Trophoblast cell (in vitro differentiated cells and primary cell): Measurements from ENCODE around the gene DLX3.
A peak's percentile ranks its signal among the peaks of the same experiment; 100 is the strongest.

Experiments
- DNase-seq, 2 donors: peaks; one replicate each; pipeline ENCODE4 v3.0.0-alpha.2; 2016
- H2AFZ ChIP-seq: 2 replicates; pipeline ENCODE4 v1.6.1; 2013; ENCODE audit warnings: low read length, moderate library complexity, mild to moderate bottlenecking; ENCODE audit not compliant: insufficient read depth, poor library complexity
- H2AK5ac ChIP-seq: 2 replicates; pipeline ENCODE4 v1.6.1; 2013; ENCODE audit warnings: mild to moderate bottlenecking, low read length
- H2BK120ac ChIP-seq: 2 replicates; pipeline ENCODE4 v1.6.1; 2013; ENCODE audit warnings: low read length, mild to moderate bottlenecking, moderate library complexity; ENCODE audit not compliant: insufficient read depth, poor library complexity
- H2BK12ac ChIP-seq: 2 replicates; pipeline ENCODE4 v1.6.1; 2013; ENCODE audit warnings: mild to moderate bottlenecking, low read length, moderate library complexity
- H2BK5ac ChIP-seq: 2 replicates; pipeline ENCODE4 v1.6.1; 2013; ENCODE audit warnings: low read length, low read depth, moderate library complexity, mild to moderate bottlenecking; ENCODE audit not compliant: poor library complexity
- H3K14ac ChIP-seq: 2 replicates; pipeline ENCODE4 v1.6.1; 2013; ENCODE audit warnings: mild to moderate bottlenecking, low read length
- H3K18ac ChIP-seq: 2 replicates; pipeline ENCODE4 v1.6.1; 2013; ENCODE audit warnings: mild to moderate bottlenecking, low read length
- H3K23ac ChIP-seq: 2 replicates; pipeline ENCODE4 v1.6.1; 2013; ENCODE audit warnings: low read length
- H3K27ac ChIP-seq: 2 replicates; pipeline ENCODE4 v1.5.1; 2013; ENCODE audit warnings: low read depth, mild to moderate bottlenecking, inconsistent platforms, low read length, moderate library complexity
- H3K27me3 ChIP-seq: 2 replicates; pipeline ENCODE4 v1.6.1; 2013; ENCODE audit warnings: inconsistent platforms, mild to moderate bottlenecking, low read length, moderate library complexity; ENCODE audit not compliant: insufficient read depth
- H3K36me3 ChIP-seq, 2 experiments: 1 replicate in 1 of 2; 2 replicates in 1 of 2; pipeline ENCODE4 v1.6.1; 2013; ENCODE audit warnings: low read length in 2 of 2, mild to moderate bottlenecking in 2 of 2, moderate library complexity in 1 of 2; ENCODE audit not compliant: insufficient read depth in 2 of 2, control insufficient read depth in 1 of 2
- H3K4ac ChIP-seq: 2 replicates; pipeline ENCODE4 v1.6.1; 2013; ENCODE audit warnings: low read depth, mild to moderate bottlenecking, low read length, moderate library complexity
- H3K4me1 ChIP-seq, 2 experiments: 1 replicate in 1 of 2; 2 replicates in 1 of 2; pipeline ENCODE4 v1.6.1; 2013; ENCODE audit warnings: low read length in 2 of 2, mild to moderate bottlenecking in 2 of 2, moderate library complexity in 1 of 2; ENCODE audit not compliant: insufficient read depth in 2 of 2, control insufficient read depth in 1 of 2
- H3K4me2 ChIP-seq: 2 replicates; pipeline ENCODE4 v1.6.1; 2013; ENCODE audit warnings: inconsistent platforms, mild to moderate bottlenecking, low read length, moderate library complexity
- H3K4me3 ChIP-seq: 2 replicates; pipeline ENCODE4 v1.5.1; 2013; ENCODE audit warnings: mild to moderate bottlenecking, low read depth, low read length, inconsistent platforms
- H3K79me1 ChIP-seq: one replicate; pipeline ENCODE4 v1.6.1; 2013; ENCODE audit warnings: low read length
- H3K79me2 ChIP-seq: 2 replicates; pipeline ENCODE4 v1.6.1; 2013; ENCODE audit warnings: low read length, mild to moderate bottlenecking; ENCODE audit not compliant: control insufficient read depth, insufficient read depth, poor library complexity
- H3K9ac ChIP-seq: 2 replicates; pipeline ENCODE4 v1.6.1; 2013; ENCODE audit warnings: mild to moderate bottlenecking, low read length
- H3K9me3 ChIP-seq: 2 replicates; pipeline ENCODE4 v1.6.1; 2013; ENCODE audit warnings: low read depth, mild to moderate bottlenecking, control low read depth, inconsistent platforms, low read length; ENCODE audit not compliant: insufficient read depth
- H4K12ac ChIP-seq: 2 replicates; pipeline ENCODE4 v1.6.1; 2013; ENCODE audit warnings: low read depth, mild to moderate bottlenecking, low read length, moderate library complexity
- H4K8ac ChIP-seq: 2 replicates; pipeline ENCODE4 v1.6.1; 2013; ENCODE audit warnings: low read depth, mild to moderate bottlenecking, low read length, moderate library complexity
- H4K91ac ChIP-seq: one replicate; pipeline ENCODE4 v1.6.1; 2013; ENCODE audit warnings: low read depth, mild to moderate bottlenecking, low read length, moderate library complexity
- WGBS: extraction: QIAGEN DNeasy Blood & Tissue Kit; methylation state at CpG from one replicate; pipeline ENCODE4 v1.1.7; 2013; ENCODE audit warnings: missing lambda C conversion rate; ENCODE audit not compliant: insufficient read length, insufficient coverage; ENCODE audit errors: extremely low coverage; 5-methylcytosine and 5-hydroxymethylcytosine counted together

DLX3 gene

DNA sequence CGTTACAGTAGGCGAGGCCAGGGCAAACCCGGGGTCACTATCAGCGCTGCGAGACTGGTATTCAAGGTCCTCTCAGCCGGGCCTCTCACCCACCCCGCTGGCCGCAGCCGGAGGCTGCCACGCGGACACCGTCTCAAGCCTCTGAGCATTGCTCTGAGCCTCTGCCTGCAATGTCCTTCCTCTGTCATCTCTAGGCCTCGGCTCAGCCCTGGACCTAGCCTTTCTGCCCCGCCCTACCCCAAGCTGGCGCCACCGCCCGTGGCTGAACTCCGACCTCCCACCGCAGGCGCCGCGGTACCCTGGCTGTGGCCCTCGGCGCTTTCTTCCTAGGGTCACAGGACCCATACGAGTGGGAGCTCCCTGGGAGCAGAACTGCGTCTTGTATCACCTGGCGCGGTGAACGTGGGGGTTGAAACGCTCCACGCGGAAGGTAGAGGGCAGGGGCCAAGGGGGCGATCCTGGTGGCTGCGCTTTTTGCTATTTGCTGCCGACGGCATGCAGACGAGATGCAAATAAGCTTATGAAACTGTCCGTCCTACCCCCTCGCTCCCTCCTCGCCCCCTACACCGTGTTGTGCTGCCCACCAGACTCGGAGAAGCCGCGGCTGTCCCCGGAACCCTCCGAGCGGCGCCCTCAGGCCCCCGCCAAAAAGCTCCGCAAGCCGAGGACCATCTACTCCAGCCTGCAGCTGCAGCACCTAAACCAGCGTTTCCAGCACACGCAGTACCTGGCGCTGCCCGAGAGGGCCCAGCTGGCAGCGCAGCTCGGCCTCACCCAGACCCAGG is 22.3 kb downstream of the DLX3 start:
- Histone ChIP-seq H4K12ac (no peak overlapping the region), H2BK12ac (no peak overlapping the region), H3K27me3 (peaks cover 46% of the 10 kb centered on the region), H4K8ac (no peak overlapping the region), H3K4me2 (peak overlapping the region; percentile 44), H3K9ac (no peak overlapping the region), H3K27ac (no peak overlapping the region), H3K4me1 (peaks cover 50 to 56% of the 10 kb centered on the region in 2 experiments), H3K14ac (peak overlapping the region; percentile 21), H3K4ac (no peak overlapping the region), H3K79me1 (peaks cover 27% of the 10 kb centered on the region), H2BK5ac (no peak overlapping the region), H3K79me2 (no peaks in the 10 kb centered on the region), H2AFZ (no peak overlapping the region), H3K9me3 (peaks cover 4% of the 10 kb centered on the region), H2BK120ac (peak overlapping the region; percentile 38), H3K18ac (peak overlapping the region; percentile 16), H2AK5ac (no peak overlapping the region), H3K23ac (no peak overlapping the region), H3K4me3 (no peak overlapping the region), H3K36me3 (no peaks in the 10 kb centered on the region), H4K91ac (peak overlapping the region; percentile 45)
- no CpG with 5 or more reads among the region's 57 CpGs for WGBS
- peak; percentile 68 to 72 for DNase-seq

GRCh38 chr17:49971848-49972485 is 23.1 kb downstream of the DLX3 start:
- Histone ChIP-seq H3K27ac (no peak overlapping the region), H3K36me3 (no peaks in the 10 kb centered on the region), H2BK12ac (peak overlapping the region; percentile 41), H3K27me3 (peaks cover 53% of the 10 kb centered on the region), H3K9ac (no peak overlapping the region), H3K4me2 (peak overlapping the region; percentile 44), H3K79me2 (no peaks in the 10 kb centered on the region), H4K8ac (no peak overlapping the region), H2BK5ac (no peak overlapping the region), H2AK5ac (no peak overlapping the region), H2AFZ (no peak overlapping the region), H3K4ac (no peak overlapping the region), H3K14ac (peak overlapping the region; percentile 18), H3K18ac (no peak overlapping the region), H2BK120ac (peak overlapping the region; percentile 38), H3K9me3 (peaks cover 4% of the 10 kb centered on the region), H4K12ac (peak overlapping the region; percentile 45), H3K23ac (no peak overlapping the region), H4K91ac (peak overlapping the region; percentile 16), H3K79me1 (peaks cover 27% of the 10 kb centered on the region), H3K4me3 (no peak overlapping the region), H3K4me1 (peaks cover 50 to 56% of the 10 kb centered on the region in 2 experiments)
- WGBS = no CpG with 5 or more reads among the region's 55 CpGs
- DNase-seq = peak; percentile 95 to 97

- peak overlapping the region; percentile 1 for H3K14ac ChIP-seq
- peaks cover 6% of the 10 kb centered on the region for H3K9me3 ChIP-seq
- no peak overlapping the region for H2AFZ ChIP-seq
- H3K4me3 ChIP-seq = no peak overlapping the region
- H2BK120ac ChIP-seq = no peak overlapping the region
- no peak overlapping the region for H4K12ac ChIP-seq
- H3K27me3 ChIP-seq = peaks cover 60% of the 10 kb centered on the region
- H2BK5ac ChIP-seq = no peak overlapping the region
- H3K36me3 ChIP-seq = no peaks in the 10 kb centered on the region
- peaks cover 27% of the 10 kb centered on the region for H3K79me1 ChIP-seq
- DNase-seq = peak in 1 of 2 donors; percentile 41
- no peak overlapping the region for H2AK5ac ChIP-seq
- no peaks in the 10 kb centered on the region for H3K79me2 ChIP-seq
- peaks cover 46 to 53% of the 10 kb centered on the region in 2 experiments for H3K4me1 ChIP-seq
- WGBS = no CpG with 5 or more reads among the region's 35 CpGs
- H4K91ac ChIP-seq = no peak overlapping the region
- peak overlapping the region; percentile 41 for H2BK12ac ChIP-seq
- H3K4me2 ChIP-seq = peak overlapping the region; percentile 44
- H3K4ac ChIP-seq = no peak overlapping the region
- no peak overlapping the region for H3K9ac ChIP-seq
- H3K23ac ChIP-seq = no peak overlapping the region
- no peak overlapping the region for H3K27ac ChIP-seq
- no peak overlapping the region for H3K18ac ChIP-seq
- H4K8ac ChIP-seq = no peak overlapping the region
Measured at GRCh38 chr17:49971199-49971847, 23.7 kb downstream of the DLX3 start.

DNA sequence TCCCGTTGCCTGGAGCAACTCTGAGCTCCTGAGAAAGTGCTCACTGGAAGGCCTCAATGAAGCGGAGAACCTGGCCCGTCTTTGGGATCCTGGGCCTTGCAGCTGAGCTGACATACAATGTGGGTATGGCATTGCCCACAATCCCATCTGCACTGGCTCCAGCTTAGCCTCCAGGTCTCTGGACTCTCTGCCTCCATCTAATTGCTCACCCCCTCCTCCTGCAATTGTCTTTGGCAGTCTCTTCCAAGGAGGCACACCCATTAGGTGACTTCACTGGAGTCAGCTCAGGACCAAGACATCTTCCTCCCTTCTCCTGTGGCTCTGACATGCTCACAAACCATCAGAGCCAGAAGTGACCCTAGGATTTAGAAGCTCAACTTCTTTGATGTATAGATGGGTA is 24.5 kb downstream of the DLX3 start:
- Histone ChIP-seq H3K4ac (no peak overlapping the region), H3K79me2 (no peaks in the 10 kb centered on the region), H2AFZ (no peak overlapping the region), H3K27me3 (peaks cover 67% of the 10 kb centered on the region), H3K18ac (no peak overlapping the region), H3K27ac (no peak overlapping the region), H2BK5ac (no peak overlapping the region), H3K79me1 (peaks cover 24% of the 10 kb centered on the region), H3K9ac (no peak overlapping the region), H3K9me3 (peaks cover 6% of the 10 kb centered on the region), H4K8ac (no peak overlapping the region), H3K14ac (no peak overlapping the region), H3K23ac (no peak overlapping the region), H2BK12ac (no peak overlapping the region), H3K4me2 (no peak overlapping the region), H3K4me3 (no peak overlapping the region), H3K36me3 (no peaks in the 10 kb centered on the region), H2BK120ac (no peak overlapping the region), H4K12ac (no peak overlapping the region), H2AK5ac (no peak overlapping the region), H3K4me1 (peaks cover 38 to 45% of the 10 kb centered on the region in 2 experiments), H4K91ac (no peak overlapping the region)
- DNase-seq = peak in 1 of 2 donors; percentile 23
- WGBS = no CpG with 5 or more reads among the region's 3 CpGs
